ENCODE results near the gene RAB27A. TPM values are rescaled to one million over a fixed set of nuclear protein-coding genes. Genes with fewer than 3 reads are reported as not detected.
A peak's percentile ranks its signal among the peaks of the same experiment; 100 is the strongest.

RAB27A gene
- total and polyA plus RNA-seq, 9 of the 15 experiments (the other 6 are each of a cell fraction or from before 2014, with no cell fraction given) = 31.5 to 171 (median 80.4) TPM

GRCh38 chr15:55289746-55290527 is at the start of gene RAB27A (continued):
- no peak for TF ChIP-seq RBM39 (optimal IDR thresholded peaks at IDR 0.05; ENCODE audit: low read depth, low read length)
- TF ChIP-seq DIDO1 (tag; IDR thresholded peaks at IDR 0.05; ENCODE audit: low read depth) = no peak
- no peak for TF ChIP-seq E2F1 (CRISPR knock-in tag; IDR thresholded peaks at IDR 0.05)
- no peak for TF ChIP-seq E2F5 (CRISPR knock-in tag; IDR thresholded peaks at IDR 0.05)
- no peak for TF ChIP-seq ZNF764 (CRISPR knock-in tag; IDR thresholded peaks at IDR 0.05; ENCODE audit: low read depth)
- no peak for TF ChIP-seq ZNF124 (CRISPR knock-in tag; IDR thresholded peaks at IDR 0.05)
- TF ChIP-seq MAZ (CRISPR knock-in tag; conservative IDR thresholded peaks at IDR 0.05 in 1 of 2, IDR thresholded peaks at IDR 0.05 in 1 of 2) = peak; percentile 86 to 96
- no peak for TF ChIP-seq ZKSCAN1 (IDR thresholded peaks at IDR 0.05; ENCODE audit: low read depth, low read length)
- no peak for TF ChIP-seq ZNF217 (CRISPR knock-in tag; IDR thresholded peaks at IDR 0.05)
- TF ChIP-seq ZBTB43 (CRISPR knock-in tag; IDR thresholded peaks at IDR 0.05) = no peak
- TF ChIP-seq CBFB (CRISPR knock-in tag; IDR thresholded peaks at IDR 0.05) = no peak
- no peak for TF ChIP-seq NFIX (CRISPR knock-in tag; IDR thresholded peaks at IDR 0.05; ENCODE audit: low read depth)
- no peak; the same call in 1 of the 2 replicates for TF ChIP-seq RERE (CRISPR knock-in tag; IDR thresholded peaks at IDR 0.05; ENCODE audit: borderline replicate concordance)
- no peak for TF ChIP-seq CTCF (IDR thresholded peaks at IDR 0.05 in 2 of 3, conservative IDR thresholded peaks at IDR 0.05 in 1 of 3; ENCODE audit: insufficient read depth in 2 of 3, low read depth in 1 of 3, low read length in 3 of 3)
- TF ChIP-seq ZBTB1 (CRISPR knock-in tag; IDR thresholded peaks at IDR 0.05; ENCODE audit: borderline replicate concordance, low read depth) = no peak
- no peak for TF ChIP-seq KDM2B (CRISPR knock-in tag; IDR thresholded peaks at IDR 0.05)
